GM19468 (cell line): ENCODE data around the gene LRRC14B.
"Not testable (repeated sequence)": the region's sequence is repeated elsewhere in the genome, so short reads cannot be mapped to it uniquely, and the experiment has no call there.

Experiments used
- ATAC-seq: cut with Tn5 transposase; IDR thresholded peaks from one replicate; pipeline ENCODE4 v1.9.1; 2021; ENCODE audit warnings: mild to moderate bottlenecking, moderate library complexity, moderate number of reproducible peaks; ENCODE audit not compliant: unreplicated experiment; ENCODE audit errors: extremely low read depth

Gene LRRC14B

GRCh38 chr5:227375-227774, 36.1 kb downstream of the LRRC14B start:
- not testable (repeated sequence) for ATAC-seq

- no peak for ATAC-seq
Observed at GRCh38 chr5:228886-229285, 37.6 kb downstream of the LRRC14B start.

GRCh38 chr5:230711-231110, 39.4 kb downstream of the LRRC14B start:
- ATAC-seq: no peak

GRCh38 chr5:231661-232060, 40.4 kb downstream of the LRRC14B start:
- no peak for ATAC-seq

GRCh38 chr5:233426-233825, 42.1 kb downstream of the LRRC14B start:
- ATAC-seq: not testable (repeated sequence)

- no peak for ATAC-seq
Observed at GRCh38 chr5:234450-234849, 43.2 kb downstream of the LRRC14B start.

GRCh38 chr5:235527-235926, 44.2 kb downstream of the LRRC14B start:
- ATAC-seq: not testable (repeated sequence)

- ATAC-seq: not testable (repeated sequence)
Observed at GRCh38 chr5:237931-238330, 46.6 kb downstream of the LRRC14B start.

- not testable (repeated sequence) for ATAC-seq
Observed at GRCh38 chr5:240550-240949, 49.3 kb downstream of the LRRC14B start.

GRCh38 chr5:241045-241669, 49.9 kb downstream of the LRRC14B start:
- not testable (repeated sequence) for ATAC-seq

- not testable (repeated sequence) for ATAC-seq
Observed at GRCh38 chr5:243683-244367, 52.5 kb downstream of the LRRC14B start.

- not testable (repeated sequence) for ATAC-seq
Observed at GRCh38 chr5:245717-246116, 54.4 kb downstream of the LRRC14B start.
